GM18868 (cell line): Measurements from ENCODE around the gene FTCD.

Experiments used
- ATAC-seq: cut with Tn5 transposase; IDR thresholded peaks from one replicate; pipeline ENCODE4 v1.9.1; 2021; ENCODE audit warnings: mild to moderate bottlenecking, moderate library complexity; ENCODE audit not compliant: unreplicated experiment

Gene FTCD

DNA sequence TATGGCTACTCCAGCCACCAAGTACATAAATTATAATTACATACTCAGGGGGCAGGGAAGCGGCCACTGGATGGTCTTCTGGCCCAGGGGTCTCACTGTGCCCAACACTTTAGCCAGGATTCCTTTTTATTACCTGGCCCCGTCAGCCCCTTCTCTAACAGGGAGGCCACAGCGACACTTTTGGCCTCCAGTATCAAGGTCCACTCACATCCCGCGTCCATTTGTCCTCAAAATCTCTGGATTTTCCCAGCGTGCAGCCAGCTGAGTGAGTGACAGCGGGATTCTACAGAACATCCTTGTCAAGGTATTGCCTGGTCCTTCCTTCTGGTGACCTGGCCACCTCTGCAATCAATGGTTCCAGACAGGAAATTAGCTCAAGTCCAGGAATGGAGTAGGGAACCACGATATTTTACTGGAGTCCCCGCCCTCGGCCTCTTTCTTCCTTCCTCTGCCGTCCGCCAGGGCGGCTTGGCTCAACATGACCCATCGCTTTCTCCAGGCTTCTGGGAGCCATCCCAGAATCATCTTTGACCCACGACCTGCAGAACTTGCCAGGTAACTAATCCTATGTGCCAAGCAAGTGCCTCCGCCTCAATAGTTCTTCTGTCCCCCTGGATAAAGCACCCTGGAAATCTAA lies 60.2 kb downstream of the FTCD start:
- ATAC-seq = no peak

- ATAC-seq = no peak
Measured at GRCh38 chr21:46094401-46095082, 60.8 kb downstream of the FTCD start.

DNA sequence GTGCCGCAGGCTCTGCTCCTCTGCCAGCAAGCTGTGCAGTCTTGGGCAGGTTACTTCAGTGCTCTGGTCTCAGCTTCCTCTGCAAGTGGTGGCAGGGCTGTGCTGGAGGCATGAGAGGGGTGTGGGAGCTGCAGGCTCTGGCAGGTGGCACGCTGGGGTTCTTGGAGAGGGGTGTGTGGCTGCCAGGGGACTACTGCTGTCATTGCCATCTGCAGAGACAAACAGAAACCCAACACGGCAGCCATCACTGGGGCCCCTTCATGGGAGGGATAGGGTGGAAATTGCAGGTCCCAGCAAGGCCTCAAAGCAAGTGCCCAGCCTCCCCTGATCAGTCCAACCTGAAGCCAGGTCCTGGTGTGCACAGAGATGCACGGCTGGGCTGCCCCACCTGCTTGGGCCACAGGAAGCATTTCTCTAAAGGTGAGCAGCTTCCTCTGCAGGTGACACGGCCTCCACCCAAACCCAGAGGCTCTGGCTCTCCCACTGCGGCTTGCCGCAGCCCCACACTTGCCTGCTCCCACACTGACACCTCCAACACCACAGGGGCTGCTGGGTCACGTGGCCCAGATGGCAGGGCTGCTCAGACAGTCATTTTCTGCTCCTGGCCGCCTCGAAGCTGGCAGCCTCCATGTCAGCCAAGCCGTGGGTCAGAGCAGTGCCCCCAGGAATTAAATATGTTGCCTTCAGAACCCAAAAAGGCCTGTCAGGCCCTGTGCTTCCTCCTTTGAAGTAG lies 61.5 kb downstream of the FTCD start:
- no peak for ATAC-seq

GRCh38 chr21:46092811-46093667 lies 62.3 kb downstream of the FTCD start:
- ATAC-seq = no peak

DNA sequence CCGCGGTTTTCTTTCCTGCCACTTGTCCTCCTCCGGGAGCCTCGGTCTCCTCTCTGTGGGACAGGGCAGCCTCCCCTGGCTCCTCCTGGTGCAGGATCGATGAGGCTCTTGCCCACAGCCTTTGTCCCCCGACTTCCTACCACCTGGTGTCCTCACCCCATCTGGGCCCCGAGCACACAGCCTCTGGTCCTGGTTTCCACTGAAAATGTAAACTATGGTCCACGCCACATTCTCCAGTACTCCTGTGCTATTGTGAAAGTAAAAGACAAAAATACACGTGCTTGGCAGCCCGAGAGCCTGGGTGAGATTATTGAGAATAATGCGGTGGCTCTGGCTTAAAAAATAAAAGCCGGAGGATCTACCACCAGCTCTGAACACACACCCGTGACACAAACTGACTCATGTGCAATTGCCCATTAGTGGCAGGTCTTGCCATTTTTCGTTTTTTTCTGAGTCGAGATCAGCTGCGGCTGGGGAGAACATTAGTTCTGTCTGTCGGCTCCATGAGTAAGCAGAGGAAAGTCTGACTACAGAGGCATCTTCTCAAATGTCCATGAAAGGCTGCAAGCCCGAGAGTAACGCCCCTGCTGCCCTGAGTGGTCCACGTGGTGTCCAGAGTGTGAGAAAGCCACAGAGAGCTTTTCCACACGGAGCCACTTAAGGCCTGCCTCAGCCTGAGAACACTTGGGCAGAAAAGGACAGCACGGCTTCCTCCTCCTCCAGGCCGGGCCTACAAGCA lies 63.2 kb downstream of the FTCD start:
- no peak for ATAC-seq

DNA sequence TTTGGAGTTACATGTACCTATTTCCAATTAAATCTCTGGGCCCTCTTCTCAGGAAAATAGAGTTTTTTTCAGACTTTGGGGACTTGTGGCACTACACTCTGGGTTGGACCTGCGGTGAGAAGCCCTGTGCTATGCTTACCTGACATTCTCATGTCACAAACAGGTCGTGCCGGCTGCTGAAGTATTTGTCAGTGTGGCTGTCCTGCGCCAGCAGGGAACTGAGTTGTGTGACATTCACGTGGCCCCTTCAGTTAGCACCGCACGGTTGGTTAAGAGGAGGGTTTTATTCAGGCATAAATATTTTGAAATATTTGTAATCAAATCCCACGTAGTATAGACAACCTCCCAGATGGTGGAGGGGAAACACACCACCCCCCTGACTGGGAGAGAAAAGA lies 63.8 kb downstream of the FTCD start:
- ATAC-seq = no peak

GRCh38 chr21:46091118-46091517 lies 64.3 kb downstream of the FTCD start:
- ATAC-seq = no peak

DNA sequence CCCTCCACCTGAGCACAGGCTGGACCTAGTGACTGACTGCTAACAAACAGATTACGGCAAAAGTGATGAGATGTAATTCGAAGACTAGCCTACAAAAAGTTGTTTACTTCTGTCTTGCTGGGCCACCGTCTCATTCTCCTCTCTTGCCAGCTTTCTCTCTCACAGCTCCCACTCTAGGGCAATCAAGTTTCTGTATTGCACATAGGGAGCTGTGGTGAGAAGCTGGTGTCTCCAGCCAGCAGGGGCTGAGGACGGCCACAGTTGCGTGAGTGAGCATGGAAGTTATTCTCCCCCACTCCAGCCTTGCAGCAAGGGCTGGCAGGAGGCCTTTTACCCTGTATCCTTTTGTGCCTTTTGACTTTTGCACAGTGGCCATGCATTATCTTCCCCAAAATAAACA lies 66.1 kb downstream of the FTCD start:
- ATAC-seq = no peak

- ATAC-seq = no peak
Measured at GRCh38 chr21:46088189-46088588, 67.2 kb downstream of the FTCD start.

DNA sequence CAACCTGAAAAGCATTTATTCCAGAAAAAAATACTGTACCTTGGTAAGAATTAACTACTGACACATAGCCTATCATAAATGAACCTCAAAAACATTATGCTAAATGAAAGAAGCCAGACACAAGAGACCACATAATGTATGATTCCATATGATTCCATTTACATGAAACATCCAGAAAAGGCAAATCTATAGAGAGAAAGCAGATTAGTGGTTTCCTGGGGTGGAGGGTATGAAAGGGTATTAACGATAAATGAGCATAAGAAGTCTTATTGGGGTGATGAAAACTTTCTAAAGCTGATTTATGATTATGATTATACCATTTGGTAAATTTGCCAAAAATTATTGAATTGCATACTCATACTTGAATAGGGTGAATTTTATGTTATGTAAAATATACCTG lies 67.7 kb downstream of the FTCD start:
- ATAC-seq = no peak
